HG03135 (cell line): ENCODE results near the gene HOXD1.

Source experiments
- ATAC-seq: cut with Tn5 transposase; IDR thresholded peaks from one replicate; pipeline ENCODE4 v1.9.1; 2021; ENCODE audit warnings: mild to moderate bottlenecking, moderate library complexity; ENCODE audit not compliant: unreplicated experiment

HOXD1 gene

GRCh38 chr2:176178757-176179295 is 9.6 kb upstream of the HOXD1 start:
- ATAC-seq, result no peak

GRCh38 chr2:176181551-176181950 is 6.9 kb upstream of the HOXD1 start:
- no peak for ATAC-seq

DNA sequence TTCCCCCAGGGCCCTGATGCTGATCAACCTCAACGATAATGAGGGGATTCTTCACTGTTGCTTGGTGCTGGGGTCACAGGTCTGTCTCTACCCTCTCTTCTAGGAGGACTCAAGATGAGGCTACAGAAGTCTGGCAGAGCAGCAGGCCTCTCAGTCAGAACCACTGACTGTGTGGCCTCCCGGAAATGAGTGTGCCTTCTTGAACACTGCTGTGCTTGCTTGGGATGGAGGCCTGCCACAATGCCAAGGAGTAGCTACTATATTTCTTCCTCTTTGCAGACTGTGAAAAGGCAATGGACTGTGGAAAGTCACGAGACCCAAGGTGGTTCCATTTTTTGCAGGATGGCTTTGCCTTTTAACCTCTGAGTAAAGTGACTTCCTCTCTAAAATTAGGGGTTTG is 5.8 kb upstream of the HOXD1 start:
- ATAC-seq, result no peak

DNA sequence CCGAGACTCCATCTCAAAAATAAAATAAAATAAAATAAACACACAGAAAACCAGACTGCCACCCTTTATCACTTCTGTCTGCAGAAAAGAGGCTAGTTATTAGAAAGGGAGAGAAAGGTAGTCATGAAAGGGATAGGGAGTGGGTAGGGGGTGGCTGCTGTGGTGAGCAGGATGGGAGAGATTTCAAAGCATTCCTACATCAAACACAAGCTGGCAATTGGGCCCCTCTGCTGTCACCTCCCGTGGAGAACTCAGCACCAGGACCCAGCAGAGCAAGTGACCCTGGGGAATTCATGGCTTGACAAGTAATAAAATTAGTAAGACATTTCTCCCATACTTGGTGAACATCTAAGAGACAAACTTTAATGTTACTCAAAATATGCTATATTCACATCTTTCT is 3.7 kb upstream of the HOXD1 start:
- ATAC-seq, result no peak

DNA sequence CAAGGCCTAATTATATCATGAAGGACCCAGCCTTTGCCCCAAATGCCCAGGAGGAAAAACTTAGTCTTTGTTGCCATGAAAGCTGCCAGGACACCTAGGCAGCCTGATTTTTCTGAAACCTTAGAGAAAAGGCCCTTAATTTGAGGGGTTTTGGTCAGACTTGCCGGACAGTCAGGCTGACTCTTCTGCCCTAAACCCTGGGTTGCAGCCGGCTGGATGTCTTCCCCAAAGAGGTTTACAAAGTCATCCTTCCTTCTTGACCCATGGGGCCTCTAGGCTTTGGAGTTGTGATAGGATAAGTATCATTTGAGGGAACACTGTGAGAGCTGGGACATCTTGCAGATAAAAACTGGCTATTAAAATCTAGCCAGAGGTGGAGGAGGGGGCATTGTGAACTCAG is 2.4 kb upstream of the HOXD1 start:
- ATAC-seq, result no peak

- ATAC-seq, result no peak
Observed at GRCh38 chr2:176187200-176187898, 1.1 kb upstream of the HOXD1 start.

- no peak for ATAC-seq
Observed at GRCh38 chr2:176188774-176189680, 559 bp downstream of the HOXD1 start.

- no peak for ATAC-seq
Observed at GRCh38 chr2:176189681-176190641, 1.5 kb downstream of the HOXD1 start.

- no peak for ATAC-seq
Observed at GRCh38 chr2:176192351-176192750, 3.9 kb downstream of the HOXD1 start.

DNA sequence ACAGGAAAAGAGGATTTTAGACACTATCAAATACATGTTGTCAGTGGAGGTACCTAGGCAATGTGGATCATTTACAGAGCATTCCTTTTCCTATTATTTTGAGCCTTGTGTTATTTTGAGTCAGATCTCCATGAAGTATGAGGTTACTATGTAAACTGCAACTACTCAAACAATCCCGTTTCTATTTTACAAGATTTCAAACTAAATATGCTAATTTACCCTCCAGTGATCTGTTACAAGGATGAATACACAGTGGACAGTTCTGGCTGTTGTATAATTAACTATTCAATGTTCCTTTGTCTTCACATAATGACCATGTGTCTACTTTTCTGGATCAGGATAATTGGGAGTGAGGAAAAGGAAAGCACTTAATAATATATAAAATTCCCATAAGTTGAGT is 4.6 kb downstream of the HOXD1 start:
- no peak for ATAC-seq

- ATAC-seq, result no peak
Observed at GRCh38 chr2:176199902-176200301, 11.4 kb downstream of the HOXD1 start.

GRCh38 chr2:176200971-176201370 is 12.5 kb downstream of the HOXD1 start:
- ATAC-seq, result no peak

GRCh38 chr2:176202491-176202890 is 14.0 kb downstream of the HOXD1 start:
- ATAC-seq, result no peak

DNA sequence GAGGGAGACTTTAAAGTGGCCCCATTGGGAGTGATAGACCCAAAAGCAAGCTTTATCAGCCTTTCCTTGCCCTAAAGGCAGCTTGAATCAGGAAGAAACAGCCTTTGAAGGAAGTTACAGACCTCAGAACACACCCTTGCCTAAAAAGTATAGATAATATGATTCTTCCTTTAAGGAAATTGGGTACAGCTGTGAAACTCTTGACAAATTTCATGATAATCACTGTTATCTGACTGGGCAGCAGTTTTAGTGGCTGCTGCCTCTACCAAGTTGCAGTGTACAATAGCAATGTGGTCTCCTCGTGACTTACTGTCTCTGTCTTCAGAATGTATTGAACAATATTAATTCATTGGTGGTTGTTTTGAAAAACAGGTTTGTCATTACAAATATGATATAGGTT is 16.7 kb downstream of the HOXD1 start:
- ATAC-seq, result no peak

GRCh38 chr2:176206136-176206535 is 17.7 kb downstream of the HOXD1 start:
- no peak for ATAC-seq

- no peak for ATAC-seq
Observed at GRCh38 chr2:176206682-176207081, 18.2 kb downstream of the HOXD1 start.

- ATAC-seq, result no peak
Observed at GRCh38 chr2:176211110-176211509, 22.6 kb downstream of the HOXD1 start.

DNA sequence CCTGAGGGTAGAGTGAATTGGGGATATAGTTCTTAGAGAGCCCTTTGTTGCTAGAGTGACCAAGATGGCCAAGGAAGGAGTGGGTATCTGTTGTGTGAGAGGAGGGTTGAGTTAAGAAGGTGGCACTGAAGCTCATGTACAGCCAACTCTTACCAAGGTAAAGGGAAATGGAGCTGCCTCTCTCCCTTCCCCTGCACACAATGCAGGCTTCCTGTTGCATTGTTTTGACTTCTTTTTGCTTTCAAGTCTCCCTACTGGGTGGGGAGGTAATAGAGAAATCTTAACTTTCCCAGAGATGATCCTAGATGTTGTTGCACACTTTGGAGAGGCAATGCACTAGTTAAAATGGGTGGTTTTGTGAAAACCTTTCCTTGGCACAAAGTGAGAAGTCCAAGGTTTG is 23.8 kb downstream of the HOXD1 start:
- ATAC-seq, result no peak

GRCh38 chr2:176213406-176213805 is 24.9 kb downstream of the HOXD1 start:
- ATAC-seq, result no peak

- ATAC-seq, result no peak
Observed at GRCh38 chr2:176227874-176228273, 39.4 kb downstream of the HOXD1 start.

GRCh38 chr2:176234156-176234555 is 45.7 kb downstream of the HOXD1 start:
- ATAC-seq, result no peak
